Caco-2 (cell line): ENCODE results near the gene COQ6. TPM values are rescaled to one million over a fixed set of nuclear protein-coding genes. Genes with fewer than 3 reads are reported as not detected.

Experiments used
- BruUV-seq: library from RNA; stranded (reverse); fragments of 400-500 nt; replicated peaks from 2 replicates; lab custom pipeline; 2021; lab: Mats Ljungman, UMichigan
- CTCF ChIA-PET: fragments of 300-600 bp; sonication (Branson Sonifier 250); formaldehyde crosslinking; loops from one replicate; lab custom pipeline; 2022; ENCODE audit warnings: antibody characterized with exemption; lab: Charles Lee
- POLR2A ChIA-PET: fragments of 300-600 bp; sonication (Branson Sonifier 250); formaldehyde crosslinking; loops from one replicate; lab custom pipeline; 2022; ENCODE audit warnings: antibody characterized with exemption; lab: Charles Lee
- DNase-seq, 2 experiments: peaks; one replicate each; pipeline versions ENCODE4 v3.0.0 to v3.0.0-alpha.2; 2020 to 2022
- H3K27me3 ChIP-seq: replicated peaks from 2 replicates; pipeline ENCODE4 v1.6.0; 2011; ENCODE audit warnings: low read length; ENCODE audit not compliant: control insufficient read depth, insufficient read depth
- H3K36me3 ChIP-seq: 2 replicates; pipeline ENCODE4 v1.5.1; 2011; ENCODE audit warnings: low read length; ENCODE audit not compliant: control insufficient read depth, insufficient read depth
- H3K4me1 ChIP-seq: fragments of 250-450 bp; sonication (Bioruptor Pico); 2 replicates; pipeline ENCODE4 v1.5.1; 2020; ENCODE audit warnings: mild to moderate bottlenecking
- H3K4me3 ChIP-seq: 2 replicates; pipeline ENCODE4 v1.5.1; 2011; ENCODE audit warnings: low read depth, mild to moderate bottlenecking, control low read depth, low read length
- H3K9me3 ChIP-seq: fragments of 250-450 bp; sonication (Bioruptor Pico); 2 replicates; pipeline ENCODE4 v1.5.1; 2020; ENCODE audit warnings: mild to moderate bottlenecking, moderate library complexity
- H3K27ac Mint-ChIP-seq: one replicate; pipeline ENCODE4 v1.8.0; 2022; ENCODE audit warnings: mixed read lengths; ENCODE audit not compliant: unreplicated experiment
- H3K27me3 Mint-ChIP-seq: one replicate; pipeline ENCODE4 v1.8.0; 2022; ENCODE audit warnings: mixed read lengths; ENCODE audit not compliant: insufficient read depth, unreplicated experiment
- H3K36me3 Mint-ChIP-seq: one replicate; pipeline ENCODE4 v1.8.0; 2022; ENCODE audit warnings: mild to moderate bottlenecking, mixed read lengths; ENCODE audit not compliant: insufficient read depth, unreplicated experiment
- H3K4me1 Mint-ChIP-seq: one replicate; pipeline ENCODE4 v1.8.0; 2022; ENCODE audit warnings: low read depth, mixed read lengths; ENCODE audit not compliant: unreplicated experiment
- H3K4me3 Mint-ChIP-seq: one replicate; pipeline ENCODE4 v1.8.0; 2022; ENCODE audit warnings: mild to moderate bottlenecking, moderate library complexity, mixed read lengths; ENCODE audit not compliant: unreplicated experiment
- H3K9me3 Mint-ChIP-seq: one replicate; pipeline ENCODE4 v1.8.0; 2022; ENCODE audit warnings: mixed read lengths; ENCODE audit not compliant: unreplicated experiment
- CTCF ChIP-seq, 2 experiments: fragments of 200-600 bp in 1 of 2; IDR thresholded peaks; 1 replicate in 1 of 2; 2 replicates in 1 of 2; pipeline versions ENCODE4 v1.5.1 to v1.8.0; 2011 to 2022; ENCODE audit warnings: antibody characterized with exemption in 1 of 2, control low read depth in 1 of 2, inconsistent platforms in 1 of 2, low read depth in 1 of 2, low read length in 1 of 2, mild to moderate bottlenecking in 1 of 2, moderate library complexity in 1 of 2; ENCODE audit not compliant: insufficient read depth in 1 of 2, severe bottlenecking in 1 of 2, unreplicated experiment in 1 of 2
- intact Hi-C: fragments of 100-400 bp; cut with micrococcal nuclease; formaldehyde crosslinking; loops from one replicate; pipeline ENCODE4 v1.10.0; 2022; ENCODE audit not compliant: unreplicated experiment
- total RNA-seq: library from RNA; stranded (reverse); gene quantifications from 2 replicates; pipeline ENCODE4 v1.2.3, GENCODE V29; 2022

COQ6 gene
- total RNA-seq, 1 experiment from 2014 or later, result 21.3 TPM

GRCh38 chr14:73935666-73936065 lies 14.4 kb upstream of the COQ6 start:
- Mint-ChIP-seq H3K9me3 (no peaks in the 10 kb centered on the region), H3K36me3 (peaks cover 26% of the 10 kb centered on the region), H3K4me1 (no peaks in the 10 kb centered on the region), H3K27me3 (no peaks in the 10 kb centered on the region), H3K4me3 (no peak overlapping the region), H3K27ac (no peak overlapping the region)
- TF ChIP-seq CTCF (IDR thresholded peaks at IDR 0.05; ENCODE audit: insufficient read depth in 1 of 2, low read depth in 1 of 2, low read length in 1 of 2, severe bottlenecking in 1 of 2, unreplicated experiment in 1 of 2), result peak in 1 of 2 experiments; percentile 40
- H3K4me1 ChIP-seq, result no peaks in the 10 kb centered on the region
- intact Hi-C loops, result no loop called here
- no peaks in the 10 kb centered on the region for H3K27me3 ChIP-seq
- DNase-seq, result peak in 1 of 2 experiments; percentile 21
- H3K36me3 ChIP-seq, result peaks cover 1% of the 10 kb centered on the region; the same call in 1 of the 2 replicates
- POLR2A ChIA-PET, result interaction anchor here (1.5 kb wide), 1 partner anchor 14 kb away, joined by 6 read pairs; the partner anchor contains the start of genes COQ6 and FAM161B
- no peak overlapping the region for H3K4me3 ChIP-seq
- no TSS peak for BruUV-seq
- CTCF ChIA-PET, result interaction anchor here (0.6 to 1.0 kb wide), 5 partner anchors 19 to 648 kb away, joined by 3 to 7 read pairs (median 4); no protein-coding TSS in a partner anchor
- no peaks in the 10 kb centered on the region for H3K9me3 ChIP-seq

GRCh38 chr14:73936548-73936947 lies 13.6 kb upstream of the COQ6 start:
- TF ChIP-seq CTCF (IDR thresholded peaks at IDR 0.05; ENCODE audit: insufficient read depth in 1 of 2, low read depth in 1 of 2, low read length in 1 of 2, severe bottlenecking in 1 of 2, unreplicated experiment in 1 of 2), result no peak
- BruUV-seq, result no TSS peak
- H3K36me3 ChIP-seq, result peaks cover 1% of the 10 kb centered on the region; the same call in 1 of the 2 replicates
- H3K4me3 ChIP-seq, result no peak overlapping the region
- ChIA-PET POLR2A (interaction anchor here (1.5 kb wide), 1 partner anchor 13 kb away, joined by 6 read pairs; the partner anchor contains the start of genes COQ6 and FAM161B), CTCF (no interaction called here)
- intact Hi-C loops, result no loop called here
- no peaks in the 10 kb centered on the region for H3K4me1 Mint-ChIP-seq
- no peak overlapping the region for H3K4me3 Mint-ChIP-seq
- H3K36me3 Mint-ChIP-seq, result peaks cover 19% of the 10 kb centered on the region
- no peaks in the 10 kb centered on the region for H3K27me3 Mint-ChIP-seq
- H3K9me3 Mint-ChIP-seq, result no peaks in the 10 kb centered on the region
- DNase-seq, result no peak
- no peaks in the 10 kb centered on the region for H3K9me3 ChIP-seq
- no peaks in the 10 kb centered on the region for H3K4me1 ChIP-seq
- no peak overlapping the region for H3K27ac Mint-ChIP-seq
- no peaks in the 10 kb centered on the region for H3K27me3 ChIP-seq

- no peak for TF ChIP-seq CTCF (IDR thresholded peaks at IDR 0.05; ENCODE audit: insufficient read depth in 1 of 2, low read depth in 1 of 2, low read length in 1 of 2, severe bottlenecking in 1 of 2, unreplicated experiment in 1 of 2)
- intact Hi-C loops, result no loop called here
- no peak for DNase-seq
- Mint-ChIP-seq H3K4me1 (no peaks in the 10 kb centered on the region), H3K36me3 (peaks cover 15% of the 10 kb centered on the region), H3K27ac (no peak overlapping the region), H3K9me3 (no peaks in the 10 kb centered on the region), H3K4me3 (no peak overlapping the region), H3K27me3 (no peaks in the 10 kb centered on the region)
- no peaks in the 10 kb centered on the region for H3K4me1 ChIP-seq
- no peaks in the 10 kb centered on the region; the same call in 1 of the 2 replicates for H3K36me3 ChIP-seq
- H3K4me3 ChIP-seq, result no peak overlapping the region
- ChIA-PET POLR2A (no interaction called here), CTCF (no interaction called here)
- no TSS peak for BruUV-seq
- no peaks in the 10 kb centered on the region for H3K9me3 ChIP-seq
- no peaks in the 10 kb centered on the region for H3K27me3 ChIP-seq
Measured at GRCh38 chr14:73937012-73937411, 13.1 kb upstream of the COQ6 start.
